HG03575 (cell line): Measurements from ENCODE around the gene DYNC1I1.

Experiments used
- ATAC-seq: cut with Tn5 transposase; IDR thresholded peaks from one replicate; pipeline ENCODE4 v1.9.1; 2021; ENCODE audit not compliant: unreplicated experiment, insufficient number of reproducible peaks, low FRiP score; ENCODE audit errors: extremely low read depth

The DYNC1I1 gene

DNA sequence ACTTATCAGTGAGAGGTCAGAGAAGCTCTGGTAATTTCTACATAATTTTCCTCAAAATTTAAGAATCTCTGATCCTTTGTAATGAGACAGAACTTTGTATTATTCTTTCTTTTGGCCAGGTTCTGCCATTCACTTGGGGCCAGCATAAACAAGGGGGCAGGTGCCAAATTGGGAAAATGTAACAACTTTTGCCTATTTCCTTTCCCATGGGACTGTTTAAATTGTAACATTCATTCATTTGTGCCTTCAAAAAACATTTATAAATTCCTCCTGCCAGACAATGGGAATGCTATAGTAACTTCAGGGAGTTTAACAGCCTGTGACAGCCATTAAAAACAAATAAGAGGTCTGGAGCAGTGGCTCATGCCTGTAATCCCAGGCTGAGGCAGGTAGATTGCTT lies 12.4 kb downstream of the DYNC1I1 start:
- no peak for ATAC-seq

DNA sequence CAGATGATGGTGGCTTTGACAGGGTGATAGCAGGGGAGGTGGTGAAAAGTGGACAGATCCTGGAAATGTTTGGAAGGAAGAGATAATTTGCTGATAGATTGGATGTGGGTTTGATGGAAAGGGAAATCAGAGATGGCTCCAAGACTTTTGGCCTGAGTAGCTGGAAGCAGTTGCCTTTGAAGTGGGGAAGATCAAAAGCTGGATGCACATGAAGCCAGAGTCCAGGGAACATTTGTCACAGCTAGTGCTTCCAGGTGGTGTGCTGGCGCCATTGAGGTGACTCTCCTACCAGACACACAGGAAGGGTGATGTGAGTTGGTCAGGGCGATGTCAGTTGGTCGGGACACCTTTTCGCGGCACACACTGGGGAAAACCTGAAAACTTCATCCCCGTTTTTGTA lies 15.9 kb downstream of the DYNC1I1 start:
- no peak for ATAC-seq

DNA sequence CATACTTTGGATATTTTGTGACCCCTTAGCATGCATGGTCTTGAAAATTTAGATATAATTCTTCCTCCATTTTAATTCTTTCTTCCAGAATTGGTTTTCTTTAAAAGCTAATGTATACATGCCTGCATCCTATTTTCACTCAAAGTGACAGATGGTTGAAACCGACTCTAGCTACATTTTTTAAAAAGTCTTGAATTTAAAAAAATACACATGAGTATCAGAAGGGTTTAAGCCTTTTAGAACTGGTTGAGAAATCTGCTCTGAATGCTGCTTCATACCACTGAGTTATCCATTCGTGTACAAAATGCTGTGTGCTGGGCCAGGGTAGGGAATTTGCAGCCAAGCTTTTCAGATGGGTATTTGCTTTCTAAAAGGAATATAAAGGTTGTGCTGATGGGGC lies 16.5 kb downstream of the DYNC1I1 start:
- ATAC-seq, result no peak

DNA sequence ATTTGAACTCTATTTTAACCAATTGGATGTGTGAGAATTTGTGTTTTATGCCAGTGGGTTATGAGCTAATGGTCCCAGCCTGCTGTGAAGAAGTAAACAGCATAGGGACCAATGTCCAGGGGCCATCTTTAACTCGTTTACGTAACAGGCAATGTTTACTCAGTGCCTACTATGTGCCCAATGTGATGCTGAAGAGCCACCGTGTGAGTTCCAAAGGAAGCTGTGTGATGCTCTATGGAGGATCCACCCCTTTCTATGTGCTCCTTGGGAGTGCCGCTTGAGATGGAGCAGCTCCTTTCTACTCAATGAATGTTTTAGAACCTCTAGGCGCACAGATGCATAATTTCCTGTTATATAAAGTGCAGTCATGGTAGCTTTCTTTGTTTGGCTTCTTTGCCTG lies 21.3 kb downstream of the DYNC1I1 start:
- no peak for ATAC-seq

DNA sequence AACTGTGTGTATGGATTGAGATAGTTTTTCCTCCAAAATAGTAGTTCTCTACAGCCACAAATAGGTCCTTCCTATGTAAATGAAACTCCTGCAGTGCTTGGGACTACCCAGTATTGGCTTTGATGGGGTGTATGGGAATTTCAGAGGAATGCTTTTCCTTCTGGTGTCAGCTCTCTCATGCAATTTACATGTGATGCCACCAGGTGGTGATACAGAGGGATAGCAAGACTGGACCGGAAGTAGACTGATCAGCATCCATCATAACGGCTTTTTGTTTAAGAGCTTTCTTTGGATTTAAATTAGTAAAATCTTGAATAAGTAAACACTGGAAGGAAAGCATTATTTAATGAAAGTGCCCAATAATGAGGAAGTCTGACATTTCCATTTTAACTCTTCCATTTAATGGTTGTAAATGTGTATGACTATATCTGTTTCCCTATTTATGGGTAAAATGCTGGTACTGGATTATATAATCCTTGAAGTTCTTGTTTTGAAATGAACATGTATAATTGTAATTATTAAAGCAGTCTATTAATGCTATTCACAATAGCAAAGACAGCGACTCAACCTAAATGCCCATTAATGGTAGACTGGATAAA lies 22.7 kb downstream of the DYNC1I1 start:
- no peak for ATAC-seq

DNA sequence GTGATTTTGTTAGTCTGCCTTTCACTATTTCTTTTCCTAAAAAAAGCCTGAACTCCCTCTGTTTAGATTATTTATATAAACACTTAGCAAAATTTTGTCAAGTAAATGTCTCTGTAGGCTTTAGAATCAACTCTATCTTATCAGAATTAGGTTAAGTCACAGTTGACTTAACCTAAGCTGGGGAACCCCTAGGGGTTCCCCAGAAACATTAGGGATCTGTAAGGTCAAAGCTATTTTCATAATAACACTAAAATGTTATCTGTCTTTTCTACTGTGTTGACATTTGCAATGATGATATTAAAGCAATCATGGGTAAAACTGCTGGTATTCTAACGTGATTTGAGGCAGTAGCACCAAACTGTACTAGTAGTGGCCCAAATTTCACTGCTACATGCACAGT lies 24.3 kb downstream of the DYNC1I1 start:
- no peak for ATAC-seq

DNA sequence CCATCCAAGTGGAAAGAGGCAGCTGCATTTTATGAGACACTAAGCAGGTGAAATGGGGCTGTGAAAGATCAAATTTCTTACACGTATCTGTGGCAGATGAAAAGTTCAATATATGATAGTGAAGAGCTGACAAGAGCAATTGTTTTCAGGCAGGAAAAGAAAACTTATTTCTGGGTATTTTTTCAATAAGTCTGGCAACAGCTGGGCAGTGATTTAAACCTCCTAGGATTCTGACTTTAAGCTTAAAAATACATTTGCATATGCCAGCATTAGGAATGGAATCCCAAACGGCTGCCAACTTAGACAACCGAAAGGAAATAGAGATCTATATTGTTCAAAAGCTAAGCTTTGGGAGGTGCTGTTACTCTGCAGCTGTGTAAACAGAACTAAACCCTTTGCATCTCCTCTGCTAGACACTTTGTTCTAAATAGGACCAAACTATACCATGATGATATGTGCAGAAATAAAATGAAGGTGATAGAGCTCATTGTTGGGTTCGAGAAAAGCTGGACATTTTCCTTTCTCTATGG lies 26.1 kb downstream of the DYNC1I1 start:
- no peak for ATAC-seq

DNA sequence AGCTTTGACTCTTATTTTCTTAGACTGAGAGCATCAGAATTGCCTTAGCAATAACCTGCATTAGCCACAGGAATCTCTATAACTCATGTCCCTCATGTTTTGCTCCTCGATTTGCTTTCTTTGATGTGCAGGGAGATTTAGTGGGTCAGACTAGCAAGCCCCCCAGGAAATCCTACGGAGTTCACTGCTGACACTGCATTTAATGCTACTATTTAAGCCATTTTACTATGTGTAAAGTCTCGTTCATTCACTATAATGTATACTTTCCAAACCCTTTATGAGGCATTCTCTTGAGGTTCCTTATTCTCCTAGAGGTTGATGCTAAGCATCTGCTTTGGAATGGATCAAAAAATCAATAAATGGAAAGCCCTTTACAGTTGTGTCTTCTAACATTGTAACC lies 28.4 kb downstream of the DYNC1I1 start:
- no peak for ATAC-seq

DNA sequence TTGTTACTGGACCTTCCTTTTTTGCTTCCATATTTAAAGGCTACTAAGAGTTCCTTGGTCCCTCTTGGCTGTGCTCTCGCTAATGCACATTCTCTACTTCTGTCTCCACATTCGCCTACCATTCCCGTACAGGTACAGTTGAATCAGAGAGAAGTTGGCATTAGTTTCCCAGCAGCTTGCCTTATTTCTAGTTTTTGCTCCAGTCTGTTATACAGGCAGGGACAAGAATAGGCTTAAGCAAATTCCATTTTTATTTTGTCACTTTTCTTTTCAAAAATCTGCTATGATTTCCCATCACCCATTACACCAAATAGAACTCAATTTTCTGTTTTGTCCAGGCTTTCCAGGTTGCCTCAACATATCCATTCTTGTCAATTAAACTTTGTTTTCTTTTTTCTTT lies 29.9 kb downstream of the DYNC1I1 start:
- no peak for ATAC-seq

DNA sequence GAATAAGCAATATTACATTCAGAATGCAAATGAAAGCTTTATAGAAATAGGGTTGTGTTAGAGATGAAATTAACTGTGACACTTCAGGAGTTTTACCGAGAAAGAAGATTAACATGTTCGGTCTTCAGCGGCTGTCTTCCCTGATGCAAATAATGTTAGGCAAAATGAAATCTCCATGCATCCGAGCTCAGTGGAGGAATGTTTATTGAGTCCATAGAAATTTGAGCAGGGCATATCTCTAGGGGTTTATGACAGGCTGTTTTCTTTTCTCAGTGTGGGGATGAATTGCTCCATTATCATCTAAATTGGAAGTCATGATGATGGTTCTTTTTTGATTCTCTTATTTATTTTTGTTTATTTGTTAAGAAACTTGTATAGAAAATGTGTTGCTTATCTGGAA lies 31.7 kb downstream of the DYNC1I1 start:
- ATAC-seq, result no peak

DNA sequence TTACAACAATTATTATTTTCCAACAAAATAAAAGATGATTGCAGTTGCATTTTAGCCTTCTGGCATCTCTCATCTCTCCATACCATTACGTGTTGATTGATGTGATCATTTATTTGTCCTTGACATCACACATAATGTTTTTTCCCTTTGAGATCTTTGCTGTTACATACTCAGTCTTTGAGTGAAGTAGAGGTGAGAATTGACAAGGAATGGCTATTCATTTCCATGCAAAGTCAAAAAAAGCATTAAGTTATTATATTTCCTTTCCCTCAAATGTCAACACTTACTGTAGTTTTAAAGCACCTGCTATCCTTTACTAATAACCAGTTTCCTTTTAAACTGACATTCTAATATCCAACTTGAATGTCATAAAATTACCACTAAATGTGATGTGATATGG lies 33.6 kb downstream of the DYNC1I1 start:
- no peak for ATAC-seq

DNA sequence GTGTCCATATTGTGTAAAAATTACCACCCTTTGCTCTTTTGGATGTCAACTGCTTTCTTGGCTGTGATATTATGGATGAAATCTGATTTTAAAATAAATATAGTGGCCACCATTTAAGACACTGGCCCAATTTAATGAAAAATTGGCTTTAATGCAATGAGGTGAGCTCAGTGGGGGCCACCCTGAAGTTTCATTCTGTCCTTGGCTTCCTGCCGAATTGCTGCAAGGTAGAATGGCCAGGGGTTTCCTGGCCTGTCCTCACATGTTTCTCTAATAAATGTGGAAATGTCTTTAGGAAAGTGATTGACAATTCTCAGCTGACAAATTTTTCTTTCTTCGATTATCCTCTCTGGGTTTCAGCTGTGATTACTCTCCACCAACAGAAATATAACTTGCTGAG lies 36.0 kb downstream of the DYNC1I1 start:
- no peak for ATAC-seq

DNA sequence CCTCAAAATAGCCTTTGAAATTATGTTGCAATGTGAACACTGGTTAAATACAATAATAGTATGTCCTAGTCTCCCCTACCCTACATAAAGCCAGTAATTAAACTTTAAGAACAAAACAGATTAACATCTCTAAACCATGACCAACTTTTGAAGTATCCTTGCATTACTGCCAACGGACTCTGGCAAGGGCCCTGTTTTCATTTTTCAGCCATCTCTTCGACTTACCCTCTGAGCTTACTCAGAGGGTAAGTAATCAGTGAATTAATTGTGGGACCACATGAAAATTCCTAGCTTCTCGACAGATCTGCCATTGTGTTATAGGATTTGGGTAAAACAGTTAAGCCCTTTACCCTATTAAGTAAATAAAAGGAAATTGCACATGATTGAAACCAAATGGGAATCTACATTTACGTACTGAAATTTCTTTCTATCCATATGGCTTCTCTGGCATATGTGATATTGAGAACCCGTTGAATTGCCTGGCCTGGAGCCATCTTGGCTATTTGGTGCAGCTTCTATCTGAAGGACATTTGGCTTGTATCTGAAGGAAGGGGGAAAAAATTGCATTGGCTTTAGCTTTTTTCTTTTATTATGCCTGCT lies 39.6 kb downstream of the DYNC1I1 start:
- ATAC-seq, result no peak

DNA sequence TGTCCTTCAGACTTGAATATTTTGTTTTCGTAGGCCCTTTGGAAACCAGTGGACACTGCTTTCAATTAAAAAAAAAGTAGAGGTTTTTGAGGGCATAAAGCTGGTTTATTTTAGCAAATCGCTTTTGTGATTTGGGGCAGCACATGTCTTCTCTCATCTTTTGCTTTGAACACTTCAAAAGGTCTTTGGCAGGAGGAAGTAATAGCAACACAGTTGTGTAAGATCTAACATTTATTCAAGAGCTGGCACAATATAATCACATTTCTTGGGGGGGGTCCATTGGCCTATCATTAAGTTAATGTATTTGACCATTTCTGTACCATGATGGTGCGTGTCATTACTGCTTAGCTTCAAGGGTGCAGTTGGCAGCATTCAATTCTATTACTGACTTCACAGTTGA lies 42.4 kb downstream of the DYNC1I1 start:
- no peak for ATAC-seq

DNA sequence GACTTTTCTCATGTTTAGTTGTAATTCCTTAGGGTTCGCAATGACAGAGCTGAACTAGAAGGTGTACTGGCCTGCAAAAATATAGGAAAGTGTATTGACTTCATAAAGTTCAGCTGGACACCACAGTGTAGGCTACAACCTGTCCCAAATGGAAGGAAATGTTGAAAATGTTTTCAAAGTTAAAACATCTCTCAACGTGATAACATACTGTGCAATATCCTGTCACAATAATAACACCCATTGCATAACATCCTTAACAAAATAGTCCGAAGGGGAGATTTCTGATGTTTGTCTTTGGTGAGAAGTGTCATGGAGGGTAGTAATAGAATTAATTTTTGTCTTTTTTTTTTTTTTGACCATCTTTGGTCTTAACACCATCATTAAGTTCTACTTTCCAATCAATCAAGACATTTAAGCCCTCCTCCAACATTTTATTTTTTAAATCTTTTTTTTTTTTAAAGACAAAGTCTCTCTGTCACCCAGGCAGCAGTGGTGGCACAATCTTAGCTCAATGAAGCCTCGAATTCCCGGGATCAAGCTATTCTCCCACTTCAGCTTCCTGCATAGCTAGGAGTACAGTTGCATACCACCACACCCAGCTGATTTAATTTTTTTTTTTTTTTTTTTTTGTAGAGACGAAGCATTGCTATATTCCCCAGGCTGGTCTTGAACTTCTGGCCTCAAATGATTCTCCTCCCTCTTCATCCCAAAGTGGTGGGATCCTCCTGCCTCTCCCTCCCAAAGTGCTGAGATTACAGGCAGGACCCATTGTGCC lies 45.7 kb downstream of the DYNC1I1 start:
- ATAC-seq, result no peak

DNA sequence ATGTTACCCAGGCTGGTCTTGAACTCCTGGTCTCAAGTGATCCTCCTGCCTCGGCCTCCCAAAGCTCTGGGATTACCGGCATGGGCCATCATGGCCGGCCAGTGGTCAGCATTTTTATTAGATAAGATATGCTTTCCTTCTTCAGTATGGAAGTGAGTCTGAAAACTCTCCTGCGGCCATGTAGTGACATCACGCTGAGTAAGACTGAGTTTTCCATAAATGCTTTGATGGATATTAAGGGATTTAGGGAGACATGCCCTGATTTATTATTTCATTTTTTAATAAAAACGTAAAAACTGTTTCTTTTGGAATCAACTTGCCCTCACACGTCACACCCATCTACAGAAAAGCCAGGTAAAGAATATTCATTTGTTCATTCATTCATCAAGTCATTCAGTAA lies 48.4 kb downstream of the DYNC1I1 start:
- ATAC-seq, result no peak

DNA sequence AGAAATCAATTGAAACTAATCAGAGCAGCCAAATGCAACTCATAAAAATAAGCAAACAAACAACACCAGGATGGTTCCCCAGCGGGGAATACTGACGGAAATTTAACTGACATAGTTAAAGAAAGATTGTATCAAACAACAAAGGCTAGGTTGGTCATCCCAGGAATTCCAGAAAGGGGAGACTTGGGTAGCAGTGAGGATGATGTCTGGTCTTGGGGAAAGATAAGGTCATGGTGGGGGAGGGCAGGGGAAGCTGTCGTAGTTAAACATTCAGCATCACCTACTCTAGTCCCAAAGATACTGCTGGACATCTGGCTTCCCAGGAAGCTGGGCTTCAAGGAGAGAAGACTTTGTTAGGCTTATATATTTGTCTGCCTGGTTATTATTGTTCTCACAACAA lies 50.4 kb downstream of the DYNC1I1 start:
- no peak for ATAC-seq

DNA sequence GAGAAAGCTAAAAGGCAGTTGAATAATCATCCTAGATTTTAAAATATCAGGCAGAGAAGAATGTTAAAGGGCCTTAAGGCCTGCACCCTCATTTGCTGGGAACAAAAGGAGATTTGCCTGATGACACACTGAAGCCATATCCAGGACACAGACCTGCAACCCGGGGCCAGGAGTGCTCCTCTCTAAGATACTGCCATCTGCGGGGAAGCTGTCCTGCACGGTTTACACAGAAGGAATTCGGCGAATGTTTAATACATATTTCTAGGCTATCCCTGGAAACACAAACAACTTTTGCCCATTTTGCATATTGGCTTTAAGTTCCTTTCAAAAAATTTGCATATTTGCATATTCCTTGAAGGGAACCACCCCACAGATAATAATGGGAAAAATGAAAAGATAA lies 52.3 kb downstream of the DYNC1I1 start:
- no peak for ATAC-seq

DNA sequence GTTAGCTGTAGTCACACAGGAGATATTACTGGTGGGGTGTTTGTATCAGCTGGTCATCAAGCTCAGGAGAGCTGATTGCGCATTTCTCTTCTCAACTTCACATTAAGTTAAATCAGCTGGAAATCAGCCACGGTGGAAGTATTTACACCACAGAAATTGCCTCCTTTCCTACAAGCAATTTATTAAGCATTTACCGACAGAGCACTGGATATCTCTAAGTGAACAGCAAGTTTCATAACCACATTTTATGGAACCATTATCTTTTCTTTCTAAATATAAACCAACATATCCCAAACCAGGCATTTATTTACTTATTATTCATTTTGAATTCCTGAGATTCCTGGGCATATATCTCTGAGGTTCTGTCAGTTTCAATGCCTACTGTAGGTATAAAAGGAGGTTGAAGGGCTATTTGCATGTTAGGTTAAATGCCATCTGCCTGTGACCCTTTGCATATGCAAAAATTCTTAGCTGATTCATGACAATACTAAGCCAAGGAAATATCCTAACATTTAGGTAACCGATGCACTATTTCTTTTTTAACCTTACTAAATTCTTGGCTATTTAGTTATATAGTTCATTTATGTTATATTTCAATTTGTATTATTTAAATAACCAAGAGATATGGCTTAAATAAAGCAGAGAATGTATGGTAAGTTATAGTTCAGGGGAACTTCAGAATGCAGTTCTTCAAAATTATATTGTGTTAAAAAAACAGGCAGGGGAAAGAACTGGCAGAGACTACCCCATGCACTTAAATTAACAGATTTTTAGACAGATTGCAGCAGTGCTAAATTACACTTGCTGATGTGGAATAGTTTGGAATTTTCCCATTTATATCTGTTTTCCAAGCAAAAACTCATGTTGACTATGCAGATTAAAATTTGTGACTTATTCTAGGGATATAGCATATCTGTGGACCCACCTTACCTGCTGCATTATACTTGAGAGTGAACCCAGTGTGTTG lies 56.8 kb downstream of the DYNC1I1 start:
- ATAC-seq, result no peak
